B cell (primary cell): ENCODE measurements around the gene TTYH3. TPM values are rescaled to one million over a fixed set of nuclear protein-coding genes. Genes with fewer than 3 reads are reported as not detected.

Source experiments
- ATAC-seq: fragments of 200-7000 bp; cut with Tn5 transposase; one replicate; pipeline ENCODE4 v1.10.0; 2021; ENCODE audit warnings: low read depth, mild to moderate bottlenecking, moderate number of reproducible peaks, moderate library complexity
- CTCF ChIA-PET: fragments of 350-600 bp; sonication (Branson Sonifier 250); formaldehyde crosslinking; loops from one replicate; lab custom pipeline; 2021; ENCODE audit warnings: antibody characterized with exemption, inconsistent platforms; lab: Charles Lee
- POLR2A ChIA-PET: fragments of 350-600 bp; sonication (Branson Sonifier 250); formaldehyde crosslinking; loops from one replicate; lab custom pipeline; 2021; ENCODE audit warnings: antibody characterized with exemption; lab: Charles Lee
- DNase-seq: peaks from one replicate; pipeline ENCODE4 v3.0.0; 2013
- H2AFZ ChIP-seq: 2 replicates; pipeline ENCODE4 v1.6.1; 2012; ENCODE audit warnings: mild to moderate bottlenecking, low read depth, low read length; ENCODE audit not compliant: insufficient read depth, poor library complexity, severe bottlenecking
- H3K27ac ChIP-seq, 2 donors: 1 replicate in 1 of 2; 2 replicates in 1 of 2; pipeline ENCODE4 v1.5.1; 2012 to 2013; ENCODE audit warnings: low read length in 2 of 2, mild to moderate bottlenecking in 2 of 2, moderate library complexity in 1 of 2
- H3K27me3 ChIP-seq, 4 experiments: fragments of 200-600 bp in 1 of 4; sonication (generic) in 1 of 4; replicated peaks in 1 of 4; 1 replicate in 2 of 4; 2 replicates in 2 of 4; pipeline versions ENCODE4 v1.6.1 to v1.7.0; 2013 to 2016; ENCODE audit warnings: low read length in 3 of 4, mild to moderate bottlenecking in 2 of 4, mixed read lengths in 1 of 4, moderate library complexity in 1 of 4; ENCODE audit not compliant: insufficient read depth in 4 of 4, control insufficient read depth in 3 of 4; ENCODE audit errors: control extremely low read depth in 1 of 4
- H3K36me3 ChIP-seq, 2 experiments: replicated peaks in 1 of 2; 1 replicate in 1 of 2; 2 replicates in 1 of 2; pipeline versions ENCODE4 v1.6.1 to v1.7.1; 2013; ENCODE audit warnings: low read length in 1 of 2; ENCODE audit not compliant: insufficient read depth in 2 of 2, control insufficient read depth in 1 of 2; ENCODE audit errors: control extremely low read depth in 1 of 2, extremely low read depth in 1 of 2
- H3K4me1 ChIP-seq, 2 donors: fragments of 200-600 bp in 1 of 2; sonication (generic) in 1 of 2; 1 replicate in 1 of 2; 2 replicates in 1 of 2; pipeline versions ENCODE4 v1.5.1 to v1.6.1; 2013 to 2017; ENCODE audit warnings: low read length in 2 of 2; ENCODE audit not compliant: control insufficient read depth in 2 of 2, insufficient read depth in 2 of 2
- H3K4me2 ChIP-seq: replicated peaks from 2 replicates; pipeline ENCODE3; 2012; ENCODE audit warnings: mild to moderate bottlenecking, low read depth, low read length; ENCODE audit not compliant: poor library complexity, severe bottlenecking
- H3K4me3 ChIP-seq, 5 experiments: fragments of 200-600 bp in 1 of 5; sonication (generic) in 1 of 5; 1 replicate in 3 of 5; 2 replicates in 2 of 5; pipeline versions ENCODE4 v1.5.1 to v1.7.0; 2011 to 2016; ENCODE audit warnings: low read length in 4 of 5, mild to moderate bottlenecking in 4 of 5, low read depth in 2 of 5, control low read depth in 1 of 5, moderate library complexity in 1 of 5; ENCODE audit not compliant: insufficient read depth in 1 of 5; ENCODE audit errors: control extremely low read depth in 1 of 5, extremely low read depth in 1 of 5
- H3K79me2 ChIP-seq: fragments of 200-600 bp; sonication (generic); one replicate; pipeline ENCODE4 v1.6.0; 2016; ENCODE audit warnings: low read length; ENCODE audit not compliant: control insufficient read depth, insufficient read depth
- H3K9ac ChIP-seq: fragments of 200-600 bp; sonication (generic); 2 replicates; pipeline ENCODE4 v1.6.1; 2017; ENCODE audit warnings: mild to moderate bottlenecking, low read length, moderate library complexity
- H3K9me3 ChIP-seq, 3 donors: one replicate each; pipeline versions ENCODE4 v1.6.1 to v1.7.1; 2013; ENCODE audit warnings: low read length in 2 of 3; ENCODE audit not compliant: control insufficient read depth in 2 of 3, insufficient read depth in 1 of 3; ENCODE audit errors: control extremely low read depth in 1 of 3
- H4K20me1 ChIP-seq: 2 replicates; pipeline ENCODE4 v1.6.0; 2012; ENCODE audit warnings: mild to moderate bottlenecking, low read length; ENCODE audit not compliant: insufficient read depth, control insufficient read depth, poor library complexity, severe bottlenecking
- H3K27ac Mint-ChIP-seq: one replicate; pipeline ENCODE4 v1.8.0; 2021; ENCODE audit warnings: mixed read lengths
- H3K27me3 Mint-ChIP-seq: one replicate; pipeline ENCODE4 v1.8.0; 2021; ENCODE audit warnings: mixed read lengths
- H3K4me1 Mint-ChIP-seq: one replicate; pipeline ENCODE4 v1.8.0; 2021; ENCODE audit warnings: mixed read lengths
- H3K4me3 Mint-ChIP-seq: one replicate; pipeline ENCODE4 v1.8.0; 2021; ENCODE audit warnings: mixed read lengths
- H3K9me3 Mint-ChIP-seq: one replicate; pipeline ENCODE4 v1.8.0; 2022; ENCODE audit warnings: mixed read lengths; ENCODE audit not compliant: insufficient read depth
- CTCF ChIP-seq: fragments of 200-600 bp; IDR thresholded peaks from one replicate; pipeline ENCODE4 v1.8.0; 2022; ENCODE audit warnings: antibody characterized with exemption, mild to moderate bottlenecking
- EZH2 ChIP-seq: IDR thresholded peaks from 2 replicates; pipeline ENCODE4 v1.6.1; 2012; ENCODE audit warnings: borderline replicate concordance, low read depth, mild to moderate bottlenecking, moderate library complexity, low read length; ENCODE audit not compliant: insufficient read depth, poor library complexity, severe bottlenecking
- WGBS: methylation state at CpG from one replicate; pipeline ENCODE4 v1.1.5; 2013; ENCODE audit warnings: missing lambda C conversion rate; ENCODE audit not compliant: insufficient coverage; 5-methylcytosine and 5-hydroxymethylcytosine counted together
- intact Hi-C: fragments of 100-400 bp; cut with micrococcal nuclease; formaldehyde crosslinking; loops from one replicate; pipeline ENCODE4 v1.10.0; 2022
- polyA plus RNA-seq: library from polyadenylated mRNA; depleted of rRNA; stranded (reverse); fragments of >200 nt; gene quantifications from 2 replicates; pipeline ENCODE4 v1.2.3, GENCODE V29; 2012
- total RNA-seq, 2 donors: library from RNA; stranded (reverse); fragments of 120-200 nt in 1 of 2; gene quantifications; 1 replicate in 1 of 2; 2 replicates in 1 of 2; pipeline versions ENCODE4 v1.2.3 to v1.2.4, GENCODE V29; 2013 to 2022

Gene TTYH3
- total and polyA plus RNA-seq, 2 donors (not counting 1 experiment from before 2014, with no cell fraction given) = 8.4 to 48.6 TPM

GRCh38 chr7:2700141-2700850 lies 68.5 kb downstream of the TTYH3 start:
- no peak overlapping the region for H2AFZ ChIP-seq
- CTCF ChIA-PET = interaction anchor here (5.1 kb wide), 1 partner anchor 10 kb away, joined by 72 read pairs; no protein-coding TSS in a partner anchor
- Mint-ChIP-seq H3K4me3 (peak overlapping the region; percentile 34), H3K4me1 (peaks cover 21% of the 10 kb centered on the region), H3K27ac (peak overlapping the region; percentile 50), H3K9me3 (no peaks in the 10 kb centered on the region), H3K27me3 (no peaks in the 10 kb centered on the region)
- DNase-seq = no peak
- POLR2A ChIA-PET = interaction anchor here (2.8 kb wide), 1 partner anchor 9 kb away, joined by 24 read pairs; no protein-coding TSS in a partner anchor
- no peak overlapping the region for H3K9ac ChIP-seq
- no peak overlapping the region for H3K27ac ChIP-seq
- no peak for ATAC-seq
- H3K27me3 ChIP-seq = peaks cover 0 to 18% (median 0%) of the 10 kb centered on the region in 4 experiments
- no peak for TF ChIP-seq EZH2
- H4K20me1 ChIP-seq = no peaks in the 10 kb centered on the region
- intact Hi-C loops = no loop called here
- H3K79me2 ChIP-seq = no peaks in the 10 kb centered on the region
- H3K36me3 ChIP-seq = no peaks in the 10 kb centered on the region
- H3K4me2 ChIP-seq = no peak overlapping the region
- WGBS = 98% methylated on average over 35 of the region's 40 CpGs
- H3K9me3 ChIP-seq = no peaks in the 10 kb centered on the region
- peaks cover 13 to 18% of the 10 kb centered on the region in 2 donors for H3K4me1 ChIP-seq
- H3K4me3 ChIP-seq = no peak overlapping the region

GRCh38 chr7:2701424-2701823 lies 69.6 kb downstream of the TTYH3 start:
- Histone ChIP-seq H3K4me3 (no peak overlapping the region), H3K79me2 (no peaks in the 10 kb centered on the region), H3K4me2 (no peak overlapping the region), H4K20me1 (no peaks in the 10 kb centered on the region), H3K9me3 (no peaks in the 10 kb centered on the region), H3K36me3 (no peaks in the 10 kb centered on the region), H3K4me1 (peaks cover 13 to 15% of the 10 kb centered on the region in 2 donors), H3K27ac (no peak overlapping the region), H2AFZ (no peak overlapping the region), H3K27me3 (peaks cover 0 to 18% (median 0%) of the 10 kb centered on the region in 4 experiments), H3K9ac (no peak overlapping the region)
- peaks cover 21% of the 10 kb centered on the region for H3K4me1 Mint-ChIP-seq
- POLR2A ChIA-PET = no interaction called here
- TF ChIP-seq CTCF (no peak), EZH2 (no peak)
- no peak for DNase-seq
- intact Hi-C loops = no loop called here
- H3K27me3 Mint-ChIP-seq = no peaks in the 10 kb centered on the region
- ATAC-seq = no peak
- 97% methylated on average over 17 of the region's 17 CpGs for WGBS
- H3K27ac Mint-ChIP-seq = no peak overlapping the region
- CTCF ChIA-PET = interaction anchor here (1.2 kb wide), 1 partner anchor 9 kb away, joined by 4 read pairs; no protein-coding TSS in a partner anchor
- H3K4me3 Mint-ChIP-seq = no peak overlapping the region
- H3K9me3 Mint-ChIP-seq = no peaks in the 10 kb centered on the region
